Kidney (tissue), 14 donors: ENCODE data around the gene TADA2B. TPM values are rescaled to one million over a fixed set of nuclear protein-coding genes. Genes with fewer than 3 reads are reported as not detected.

Experiments used
- DNase-seq, 5 donors: peaks; one replicate each; pipeline ENCODE4 v3.0.0-alpha.2; 2013 to 2020
- FAIRE-seq: peaks from 2 replicates; lab custom pipeline; 2012; peaks lifted over from hg19 to GRCh38; lab: Jason Lieb, UNC
- H3K27ac ChIP-seq, 2 donors: one replicate each; pipeline ENCODE4 v1.7.0; 2013; ENCODE audit warnings: low read depth in 2 of 2, low read length in 2 of 2, inconsistent platforms in 1 of 2
- H3K27me3 ChIP-seq: one replicate; pipeline ENCODE4 v1.7.1; 2013; ENCODE audit warnings: low read length, inconsistent platforms; ENCODE audit not compliant: control insufficient read depth, insufficient read depth
- H3K36me3 ChIP-seq, 3 donors: one replicate each; pipeline versions ENCODE4 v1.7.0 to v1.7.1; 2013; ENCODE audit warnings: low read length in 3 of 3, control low read depth in 1 of 3, inconsistent platforms in 1 of 3; ENCODE audit not compliant: insufficient read depth in 3 of 3, control insufficient read depth in 2 of 3
- H3K4me1 ChIP-seq, 3 donors: one replicate each; pipeline versions ENCODE4 v1.7.0 to v1.7.1; 2013; ENCODE audit warnings: low read length in 3 of 3, inconsistent platforms in 1 of 3, low read depth in 1 of 3; ENCODE audit not compliant: control insufficient read depth in 2 of 3, insufficient read depth in 2 of 3
- H3K4me3 ChIP-seq, 3 donors: one replicate each; pipeline versions ENCODE4 v1.7.0 to v1.8.1; 2013; ENCODE audit warnings: low read length in 3 of 3, control low read depth in 1 of 3, inconsistent platforms in 1 of 3
- H3K9ac ChIP-seq, 3 donors: one replicate each; pipeline versions ENCODE4 v1.7.0 to v1.7.1; 2013; ENCODE audit warnings: low read length in 3 of 3, control low read depth in 1 of 3, inconsistent platforms in 1 of 3
- H3K9me3 ChIP-seq, 3 donors: one replicate each; pipeline versions ENCODE4 v1.7.0 to v1.7.1; 2013; ENCODE audit warnings: low read length in 3 of 3, control low read depth in 1 of 3, inconsistent platforms in 1 of 3; ENCODE audit not compliant: control insufficient read depth in 2 of 3, insufficient read depth in 1 of 3
- CTCF ChIP-seq: IDR thresholded peaks from 3 replicates; pipeline ENCODE4 v1.5.1; 2012; ENCODE audit warnings: mild to moderate bottlenecking, moderate library complexity, borderline replicate concordance; ENCODE audit not compliant: insufficient read depth; ENCODE audit errors: extremely low read depth
- intact Hi-C: fragments of 100-400 bp; cut with DNase I; formaldehyde crosslinking; loops from one replicate; pipeline ENCODE4 v1.11.1; 2022
- polyA plus RNA-seq: library from polyadenylated mRNA; stranded (reverse); fragments of 350-450 nt; fragmentation: Illumina TruSeq; extraction: RNeasy Lipid Tissue Mini Kit (QIAGEN cat#74804); gene quantifications from one replicate; pipeline ENCODE4 v1.2.3, GENCODE V29; 2014; ENCODE audit warnings: low read depth, low replicate concordance; ENCODE audit not compliant: insufficient read depth
- total RNA-seq: library from RNA; stranded (reverse); fragmentation: NEBNext Ultra II Directional; extraction: Animal tissue kit (Norgen Biotek cat#: 25700); gene quantifications from one replicate; pipeline ENCODE4 v1.2.1, GENCODE V29; 2021
- donor health status: control.
- donor health status: control.
- donor health status: control.
- donor health status: control.
- donor health status: control.
- donor health status: DM: yes; HTN: yes; CAD: no.
- donor health status: Normal renal cell carcinoma (clear cell type).

TADA2B gene
- total and polyA plus RNA-seq, 2 donors from 2014 or later = 14.2 to 30.5 TPM

- Histone ChIP-seq H3K9me3 (no peaks in the 10 kb centered on the region), H3K9ac (no peak overlapping the region), H3K4me3 (no peak overlapping the region), H3K4me1 (peaks cover 0 to 6% (median 3%) of the 10 kb centered on the region in 3 donors), H3K27ac (no peak overlapping the region), H3K36me3 (no peaks in the 10 kb centered on the region), H3K27me3 (no peaks in the 10 kb centered on the region)
- FAIRE-seq (no peak), DNase-seq (peak in 4 of 5 donors; percentile 67 to 77 (median 73))
- no peak for TF ChIP-seq CTCF
- intact Hi-C loops = loop anchor here (10.0 kb wide), 1 partner anchor 359 kb away; the partner anchor contains the start of gene BLOC1S4
These were observed 30.6 kb downstream of the TADA2B start for GRCh38 chr4:7073526-7074390.

- intact Hi-C loops = loop anchor here (10.0 kb wide), 1 partner anchor 360 kb away; the partner anchor contains the start of gene BLOC1S4
- H3K27me3 ChIP-seq = no peaks in the 10 kb centered on the region
- FAIRE-seq (no peak), DNase-seq (no peak)
- no peak overlapping the region for H3K27ac ChIP-seq
- H3K4me1 ChIP-seq = peaks cover 0 to 3% (median 3%) of the 10 kb centered on the region in 3 donors
- no peak overlapping the region for H3K9ac ChIP-seq
- no peak for TF ChIP-seq CTCF
- no peaks in the 10 kb centered on the region for H3K36me3 ChIP-seq
- no peaks in the 10 kb centered on the region for H3K9me3 ChIP-seq
- H3K4me3 ChIP-seq = no peak overlapping the region
These were observed 31.3 kb downstream of the TADA2B start for GRCh38 chr4:7074426-7074825.

GRCh38 chr4:7075962-7076695, 33.0 kb downstream of the TADA2B start:
- H3K27me3 ChIP-seq = no peaks in the 10 kb centered on the region
- DNase-seq (peak in 1 of 5 donors; percentile 41), FAIRE-seq (no peak)
- H3K36me3 ChIP-seq = no peaks in the 10 kb centered on the region
- no peak overlapping the region for H3K27ac ChIP-seq
- intact Hi-C loops = loop anchor here (10.0 kb wide), 1 partner anchor 361 kb away; the partner anchor contains the start of gene BLOC1S4
- no peak for TF ChIP-seq CTCF
- H3K9ac ChIP-seq = no peak overlapping the region
- H3K4me3 ChIP-seq = no peak overlapping the region
- no peaks in the 10 kb centered on the region for H3K9me3 ChIP-seq
- no peaks in the 10 kb centered on the region for H3K4me1 ChIP-seq
